HS-27A (cell line): ENCODE results near the gene CDKL4.
"Not testable (repeated sequence)": the region's sequence is repeated elsewhere in the genome, so short reads cannot be mapped to it uniquely, and the experiment has no call there.

ENCODE experiments used
- DNase-seq: peaks from one replicate; pipeline ENCODE4 v3.0.0-alpha.2; 2012; ENCODE audit warnings: low read depth, missing footprints

Gene CDKL4

GRCh38 chr2:39232141-39232540 is 11.6 kb downstream of the CDKL4 start:
- no peak for DNase-seq

- DNase-seq: no peak
Measured at GRCh38 chr2:39228413-39229209, 15.2 kb downstream of the CDKL4 start.

- peak; percentile 11 for DNase-seq
Measured at GRCh38 chr2:39227628-39228412, 15.9 kb downstream of the CDKL4 start.

- DNase-seq: no peak
Measured at GRCh38 chr2:39225567-39225966, 18.2 kb downstream of the CDKL4 start.

- DNase-seq: no peak
Measured at GRCh38 chr2:39223909-39224308, 19.9 kb downstream of the CDKL4 start.

GRCh38 chr2:39221459-39221858 is 22.3 kb downstream of the CDKL4 start:
- no peak for DNase-seq

- DNase-seq: no peak
Measured at GRCh38 chr2:39220136-39220535, 23.6 kb downstream of the CDKL4 start.

- no peak for DNase-seq
Measured at GRCh38 chr2:39218391-39218790, 25.4 kb downstream of the CDKL4 start.

GRCh38 chr2:39217192-39217550 is 26.6 kb downstream of the CDKL4 start:
- DNase-seq: no peak

GRCh38 chr2:39216346-39217191 is 27.2 kb downstream of the CDKL4 start:
- DNase-seq: no peak

- DNase-seq: no peak
Measured at GRCh38 chr2:39215545-39215944, 28.2 kb downstream of the CDKL4 start.

- no peak for DNase-seq
Measured at GRCh38 chr2:39213015-39213414, 30.8 kb downstream of the CDKL4 start.

GRCh38 chr2:39210846-39211245 is 32.9 kb downstream of the CDKL4 start:
- no peak for DNase-seq

- no peak for DNase-seq
Measured at GRCh38 chr2:39203382-39203781, 40.4 kb downstream of the CDKL4 start.

GRCh38 chr2:39202639-39203369 is 41.0 kb downstream of the CDKL4 start:
- no peak for DNase-seq

- not testable (repeated sequence) for DNase-seq
Measured at GRCh38 chr2:39197003-39197402, 46.8 kb downstream of the CDKL4 start.

GRCh38 chr2:39194686-39195085 is 49.1 kb downstream of the CDKL4 start:
- no peak for DNase-seq

GRCh38 chr2:39188960-39189494 is 54.7 kb downstream of the CDKL4 start:
- no peak for DNase-seq

GRCh38 chr2:39183673-39184072 is 60.1 kb downstream of the CDKL4 start:
- no peak for DNase-seq

- no peak for DNase-seq
Measured at GRCh38 chr2:39181297-39181696, 62.5 kb downstream of the CDKL4 start.
